Neural cell (in vitro differentiated cells): ENCODE data around the gene CREB3L2. TPM values are rescaled to one million over a fixed set of nuclear protein-coding genes. Genes with fewer than 3 reads are reported as not detected.

Source experiments
- H2AFZ ChIP-seq: fragments of 200-600, 300-800 bp; sonication (generic), shearing (Covaris generic); 2 replicates; pipeline ENCODE4 v1.6.0; 2014; ENCODE audit warnings: low read depth, mild to moderate bottlenecking, antibody characterized with exemption, low read length, moderate library complexity
- H3F3A ChIP-seq: fragments of 200-600 bp; shearing (Covaris generic); 2 replicates; pipeline ENCODE4 v1.6.1; 2016; ENCODE audit warnings: mild to moderate bottlenecking, moderate library complexity, mixed read lengths, antibody characterized with exemption, low read length; ENCODE audit not compliant: insufficient read depth, poor library complexity, severe bottlenecking
- H3K27ac ChIP-seq: fragments of 200-600, 300-800 bp; sonication (generic), shearing (Covaris generic); 2 replicates; pipeline ENCODE4 v1.5.1; 2014; ENCODE audit warnings: mild to moderate bottlenecking, low read length, moderate library complexity
- H3K27me3 ChIP-seq: fragments of 300-800, 200-600 bp; sonication (generic), shearing (Covaris generic); 2 replicates; pipeline ENCODE4 v1.6.0; 2014; ENCODE audit warnings: mild to moderate bottlenecking, low read depth, low read length, moderate library complexity; ENCODE audit not compliant: insufficient read depth
- H3K36me3 ChIP-seq: fragments of 300-800, 200-600 bp; sonication (generic), shearing (Covaris generic); 2 replicates; pipeline ENCODE4 v1.5.1; 2014; ENCODE audit warnings: mild to moderate bottlenecking, antibody characterized with exemption, low read length, moderate library complexity; ENCODE audit not compliant: insufficient read depth
- H3K4me2 ChIP-seq: fragments of 300-800, 200-600 bp; sonication (generic), shearing (Covaris generic); 2 replicates; pipeline ENCODE4 v1.6.0; 2014; ENCODE audit warnings: mild to moderate bottlenecking, low read length
- H3K4me3 ChIP-seq: fragments of 300-800, 200-600 bp; sonication (generic), shearing (Covaris generic); 2 replicates; pipeline ENCODE4 v1.5.1; 2014; ENCODE audit warnings: mild to moderate bottlenecking, low read length, moderate library complexity
- H3K79me2 ChIP-seq: fragments of 200-600 bp; shearing (Covaris generic); replicated peaks from 2 replicates; pipeline ENCODE4 v1.6.0; 2014; ENCODE audit warnings: mild to moderate bottlenecking, low read length, moderate library complexity; ENCODE audit not compliant: insufficient read depth
- H3K9ac ChIP-seq: fragments of 300-800, 200-600 bp; sonication (generic), shearing (Covaris generic); 2 replicates; pipeline ENCODE4 v1.6.1; 2016; ENCODE audit warnings: mild to moderate bottlenecking, low read length, mixed read lengths
- H3K9me2 ChIP-seq: fragments of 200-600 bp; shearing (Covaris generic); 2 replicates; pipeline ENCODE4 v1.6.1; 2016; ENCODE audit warnings: mild to moderate bottlenecking, low read length, mixed read lengths; ENCODE audit not compliant: insufficient read depth
- H3K9me3 ChIP-seq: fragments of 200-600, 300-800 bp; sonication (generic), shearing (Covaris generic); 2 replicates; pipeline ENCODE4 v1.6.1; 2016; ENCODE audit warnings: mild to moderate bottlenecking, mixed run types, low read length, moderate library complexity, mixed read lengths
- H4K20me1 ChIP-seq: fragments of 200-600 bp; shearing (Covaris generic); 2 replicates; pipeline ENCODE4 v1.6.1; 2016; ENCODE audit warnings: mild to moderate bottlenecking, mixed run types; ENCODE audit not compliant: insufficient read depth
- EP300 ChIP-seq: fragments of 450-650 bp; conservative IDR thresholded peaks from 2 replicates; pipeline ENCODE4 v1.6.1; 2014; ENCODE audit warnings: antibody characterized with exemption, mild to moderate bottlenecking, moderate library complexity; ENCODE audit not compliant: poor library complexity, severe bottlenecking
- EZH2 ChIP-seq: fragments of 200-600, 300-800 bp; shearing (Covaris generic), sonication (generic); IDR thresholded peaks from 2 replicates; pipeline ENCODE4 v1.6.1; 2014; ENCODE audit warnings: antibody characterized with exemption, low read length, borderline replicate concordance, mild to moderate bottlenecking; ENCODE audit not compliant: insufficient read depth, poor library complexity, severe bottlenecking
- MXI1 ChIP-seq: fragments of 450-650 bp; conservative IDR thresholded peaks from 2 replicates; pipeline ENCODE4 v1.6.1; 2014; ENCODE audit warnings: antibody characterized with exemption, mild to moderate bottlenecking; ENCODE audit not compliant: poor library complexity, severe bottlenecking
- POLR2AphosphoS5 ChIP-seq: IDR thresholded peaks from 2 replicates; pipeline ENCODE4 v1.6.1; 2012
- RAD21 ChIP-seq: fragments of 450-650 bp; conservative IDR thresholded peaks from 2 replicates; pipeline ENCODE4 v1.6.1; 2014; ENCODE audit warnings: antibody characterized with exemption, mild to moderate bottlenecking, moderate library complexity
- SMC3 ChIP-seq: fragments of 450-650 bp; conservative IDR thresholded peaks from 2 replicates; pipeline ENCODE4 v1.6.1; 2014; ENCODE audit warnings: antibody characterized with exemption, mild to moderate bottlenecking, moderate library complexity; ENCODE audit not compliant: poor library complexity
- TAF1 ChIP-seq: IDR thresholded peaks from 2 replicates; pipeline ENCODE4 v1.6.1; 2012; ENCODE audit warnings: low read depth
- polyA plus RNA-seq: library from polyadenylated mRNA; depleted of rRNA; stranded (reverse); fragments of >200 nt; gene quantifications from 2 replicates; pipeline ENCODE4 v1.2.3, GENCODE V29; 2014
- TF ChIP-seq, protein P1 (sequence below): fragments of 450-650 bp; IDR thresholded peaks from 2 replicates; pipeline ENCODE4 v1.5.1; 2014; ENCODE audit warnings: antibody characterized with exemption, mild to moderate bottlenecking, moderate library complexity; ENCODE audit not compliant: poor library complexity, severe bottlenecking
- TF ChIP-seq, protein P2 (sequence below): IDR thresholded peaks from 2 replicates; pipeline ENCODE4 v1.6.1; 2012; ENCODE audit warnings: borderline replicate concordance

Gene CREB3L2
- polyA plus RNA-seq, 1 donor from 2014 or later, result 1.5 TPM

DNA sequence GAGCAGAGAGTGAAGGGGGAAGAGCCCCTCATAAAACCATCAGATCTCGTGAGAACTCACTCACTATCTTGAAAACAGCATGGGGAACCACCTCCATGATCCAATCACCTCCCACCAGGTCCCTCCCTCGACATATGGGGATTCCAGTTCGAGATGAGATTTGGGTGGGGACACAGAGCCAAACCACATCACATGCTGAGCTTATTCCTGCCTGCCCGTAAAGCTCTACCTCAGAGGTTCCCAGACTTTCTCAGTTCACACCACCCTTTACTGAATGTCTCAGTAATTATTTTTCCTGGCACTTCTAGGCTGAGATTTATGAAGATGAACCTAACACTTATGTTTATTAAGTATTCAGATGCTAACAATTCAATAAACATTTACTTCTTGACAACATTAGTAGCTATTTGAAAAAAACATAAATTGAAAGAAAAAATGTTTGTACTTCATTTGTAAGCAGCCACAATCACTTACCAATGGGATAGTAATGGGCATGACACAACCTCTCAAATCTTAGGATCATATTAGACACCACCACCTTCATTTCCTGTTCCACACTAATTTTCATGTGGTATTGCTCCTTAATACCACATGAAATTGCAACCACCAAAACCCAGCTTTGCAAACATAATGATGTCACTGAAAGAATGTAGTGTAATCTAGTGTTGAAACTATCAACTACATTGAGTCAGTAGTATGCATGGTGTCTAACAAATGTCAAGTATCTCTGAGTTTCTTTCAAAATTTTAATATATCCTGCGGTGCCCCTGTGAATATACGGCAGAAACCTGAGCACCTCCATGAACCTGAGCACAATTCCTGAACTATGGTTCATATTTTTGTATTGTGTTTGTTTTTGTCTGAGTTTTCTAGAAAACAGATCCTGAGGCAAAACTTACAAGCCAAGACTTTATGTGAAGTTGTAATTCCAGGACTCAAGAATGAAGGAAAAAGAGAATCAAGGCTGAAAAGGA lies 150.6 kb downstream of the CREB3L2 start:
- Histone ChIP-seq H3K27ac (no peak overlapping the region), H3K36me3 (no peaks in the 10 kb centered on the region), H3K9me3 (no peaks in the 10 kb centered on the region), H3K79me2 (no peaks in the 10 kb centered on the region), H3K9me2 (no peaks in the 10 kb centered on the region), H3K4me3 (no peak overlapping the region), H4K20me1 (no peaks in the 10 kb centered on the region), H3K4me2 (no peak overlapping the region), H2AFZ (no peak overlapping the region), H3K9ac (no peak overlapping the region), H3K27me3 (no peaks in the 10 kb centered on the region), H3F3A (no peaks in the 10 kb centered on the region)
- TF ChIP-seq EP300, result no peak
- no peak for TF ChIP-seq TAF1
- TF ChIP-seq RAD21, result no peak
- TF ChIP-seq, protein P1, sequence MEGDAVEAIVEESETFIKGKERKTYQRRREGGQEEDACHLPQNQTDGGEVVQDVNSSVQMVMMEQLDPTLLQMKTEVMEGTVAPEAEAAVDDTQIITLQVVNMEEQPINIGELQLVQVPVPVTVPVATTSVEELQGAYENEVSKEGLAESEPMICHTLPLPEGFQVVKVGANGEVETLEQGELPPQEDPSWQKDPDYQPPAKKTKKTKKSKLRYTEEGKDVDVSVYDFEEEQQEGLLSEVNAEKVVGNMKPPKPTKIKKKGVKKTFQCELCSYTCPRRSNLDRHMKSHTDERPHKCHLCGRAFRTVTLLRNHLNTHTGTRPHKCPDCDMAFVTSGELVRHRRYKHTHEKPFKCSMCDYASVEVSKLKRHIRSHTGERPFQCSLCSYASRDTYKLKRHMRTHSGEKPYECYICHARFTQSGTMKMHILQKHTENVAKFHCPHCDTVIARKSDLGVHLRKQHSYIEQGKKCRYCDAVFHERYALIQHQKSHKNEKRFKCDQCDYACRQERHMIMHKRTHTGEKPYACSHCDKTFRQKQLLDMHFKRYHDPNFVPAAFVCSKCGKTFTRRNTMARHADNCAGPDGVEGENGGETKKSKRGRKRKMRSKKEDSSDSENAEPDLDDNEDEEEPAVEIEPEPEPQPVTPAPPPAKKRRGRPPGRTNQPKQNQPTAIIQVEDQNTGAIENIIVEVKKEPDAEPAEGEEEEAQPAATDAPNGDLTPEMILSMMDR, result no peak
- no peak for TF ChIP-seq MXI1
- no peak for TF ChIP-seq POLR2AphosphoS5
- TF ChIP-seq EZH2, result no peak
- TF ChIP-seq, protein P2, sequence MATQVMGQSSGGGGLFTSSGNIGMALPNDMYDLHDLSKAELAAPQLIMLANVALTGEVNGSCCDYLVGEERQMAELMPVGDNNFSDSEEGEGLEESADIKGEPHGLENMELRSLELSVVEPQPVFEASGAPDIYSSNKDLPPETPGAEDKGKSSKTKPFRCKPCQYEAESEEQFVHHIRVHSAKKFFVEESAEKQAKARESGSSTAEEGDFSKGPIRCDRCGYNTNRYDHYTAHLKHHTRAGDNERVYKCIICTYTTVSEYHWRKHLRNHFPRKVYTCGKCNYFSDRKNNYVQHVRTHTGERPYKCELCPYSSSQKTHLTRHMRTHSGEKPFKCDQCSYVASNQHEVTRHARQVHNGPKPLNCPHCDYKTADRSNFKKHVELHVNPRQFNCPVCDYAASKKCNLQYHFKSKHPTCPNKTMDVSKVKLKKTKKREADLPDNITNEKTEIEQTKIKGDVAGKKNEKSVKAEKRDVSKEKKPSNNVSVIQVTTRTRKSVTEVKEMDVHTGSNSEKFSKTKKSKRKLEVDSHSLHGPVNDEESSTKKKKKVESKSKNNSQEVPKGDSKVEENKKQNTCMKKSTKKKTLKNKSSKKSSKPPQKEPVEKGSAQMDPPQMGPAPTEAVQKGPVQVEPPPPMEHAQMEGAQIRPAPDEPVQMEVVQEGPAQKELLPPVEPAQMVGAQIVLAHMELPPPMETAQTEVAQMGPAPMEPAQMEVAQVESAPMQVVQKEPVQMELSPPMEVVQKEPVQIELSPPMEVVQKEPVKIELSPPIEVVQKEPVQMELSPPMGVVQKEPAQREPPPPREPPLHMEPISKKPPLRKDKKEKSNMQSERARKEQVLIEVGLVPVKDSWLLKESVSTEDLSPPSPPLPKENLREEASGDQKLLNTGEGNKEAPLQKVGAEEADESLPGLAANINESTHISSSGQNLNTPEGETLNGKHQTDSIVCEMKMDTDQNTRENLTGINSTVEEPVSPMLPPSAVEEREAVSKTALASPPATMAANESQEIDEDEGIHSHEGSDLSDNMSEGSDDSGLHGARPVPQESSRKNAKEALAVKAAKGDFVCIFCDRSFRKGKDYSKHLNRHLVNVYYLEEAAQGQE, result no peak
- TF ChIP-seq SMC3, result no peak

DNA sequence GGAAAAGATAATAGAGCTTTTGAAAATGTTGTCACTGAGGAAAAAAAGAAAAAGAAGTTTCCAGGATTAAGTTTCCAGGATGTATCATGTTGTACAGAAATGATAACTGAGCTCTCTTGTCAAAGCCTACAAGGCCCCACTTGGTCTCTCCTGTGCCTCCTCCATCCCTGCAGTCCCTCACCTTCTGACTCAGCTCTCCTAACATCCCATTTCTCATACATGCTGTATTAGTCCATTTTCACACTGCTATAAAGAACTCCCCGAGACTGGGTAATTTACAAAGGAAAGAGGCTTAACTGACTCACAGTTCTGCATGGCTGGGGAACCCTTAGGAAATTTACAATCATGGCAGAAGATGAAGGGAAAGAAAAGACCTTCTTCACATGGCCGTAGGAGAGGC lies 151.3 kb downstream of the CREB3L2 start:
- H3K36me3 ChIP-seq, result no peaks in the 10 kb centered on the region
- no peaks in the 10 kb centered on the region for H3K27me3 ChIP-seq
- H3K27ac ChIP-seq, result no peak overlapping the region
- TF ChIP-seq SMC3 (no peak), EZH2 (no peak), RAD21 (no peak), TAF1 (no peak), MXI1 (no peak), POLR2AphosphoS5 (no peak), EP300 (no peak)
- TF ChIP-seq, protein P2, result no peak
- TF ChIP-seq, protein P1, result no peak
- H3K4me2 ChIP-seq, result no peak overlapping the region
- H3F3A ChIP-seq, result no peaks in the 10 kb centered on the region
- H2AFZ ChIP-seq, result no peak overlapping the region
- H3K4me3 ChIP-seq, result no peak overlapping the region
- H3K9ac ChIP-seq, result no peak overlapping the region
- H3K79me2 ChIP-seq, result peaks cover 4% of the 10 kb centered on the region
- H3K9me2 ChIP-seq, result no peaks in the 10 kb centered on the region
- H4K20me1 ChIP-seq, result no peaks in the 10 kb centered on the region
- no peaks in the 10 kb centered on the region for H3K9me3 ChIP-seq
